Measurements from ENCODE around the gene ESYT3.
"Not testable (repeated sequence)": the region's sequence is repeated elsewhere in the genome, so short reads cannot be mapped to it uniquely, and the experiment has no call there.

The ESYT3 gene

DNA sequence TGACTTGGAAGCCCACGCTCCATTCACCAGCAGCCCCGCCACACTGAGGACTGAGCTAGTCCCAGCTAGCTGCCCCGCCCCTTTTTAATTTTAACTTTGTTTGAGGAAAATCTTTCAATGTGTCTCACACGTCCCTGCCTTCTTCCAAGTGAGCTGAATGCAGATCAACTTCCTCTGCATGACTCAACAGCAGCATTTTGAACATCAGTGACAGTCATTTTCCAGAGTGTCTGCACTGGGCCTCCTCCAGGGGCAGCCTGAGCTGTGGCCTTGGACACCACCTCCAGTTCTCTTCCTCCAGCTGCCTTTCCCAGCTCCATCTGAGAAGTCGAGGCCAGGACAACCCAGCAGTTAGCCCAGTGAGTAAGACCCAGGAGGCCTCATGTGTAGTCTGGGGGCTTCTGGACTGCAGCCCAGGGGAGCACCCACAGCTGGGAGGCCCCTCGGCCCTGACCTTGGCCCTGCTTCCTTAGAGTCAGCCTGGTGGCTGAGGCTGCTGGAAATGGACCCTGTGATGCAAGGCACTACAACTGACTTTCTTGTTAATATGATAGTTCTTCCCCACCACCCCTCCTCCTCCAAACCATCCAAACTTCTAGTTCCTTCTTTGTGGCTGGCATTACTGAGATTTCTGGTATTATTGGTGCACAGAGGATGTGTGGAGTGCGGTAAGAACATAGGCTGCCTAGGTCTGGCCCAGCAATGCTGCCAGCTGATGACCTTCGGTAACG, 21.4 kb upstream of the ESYT3 start:
- no peak for DNase-seq

- DNase-seq, result not testable (repeated sequence)
These were observed 18.2 kb upstream of the ESYT3 start for GRCh38 chr3:138416236-138416635.

GRCh38 chr3:138417559-138417982, 16.8 kb upstream of the ESYT3 start:
- peak; percentile 69 for DNase-seq

DNA sequence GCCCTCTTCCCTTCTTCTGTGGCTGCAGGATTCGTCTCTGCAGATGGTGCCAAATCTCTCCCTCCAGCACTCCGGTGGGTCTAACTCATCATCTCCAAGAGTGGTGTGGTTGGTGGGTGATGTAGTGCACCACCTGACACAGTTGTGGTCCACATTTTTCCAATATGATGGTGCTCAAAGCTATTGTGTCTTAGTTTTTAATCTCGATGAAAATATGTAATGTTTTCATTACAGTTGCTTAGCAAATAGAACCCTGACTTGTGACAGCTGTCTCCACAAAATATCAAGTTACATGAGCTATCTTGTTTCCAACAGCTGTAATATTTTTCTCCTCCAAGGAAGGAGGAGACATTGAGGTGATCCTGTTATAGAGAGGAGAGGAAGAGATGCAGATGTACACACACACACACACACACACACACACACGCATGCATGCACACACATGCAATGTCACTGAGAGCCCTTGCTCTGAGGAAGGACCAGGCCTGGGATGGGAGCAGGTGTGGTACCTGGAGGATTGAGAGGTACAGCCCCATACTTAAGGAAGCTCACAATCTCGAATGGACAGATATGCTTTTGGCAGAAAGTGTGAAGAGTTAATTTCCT, 15.7 kb upstream of the ESYT3 start:
- DNase-seq, result no peak

- DNase-seq, result no peak
These were observed 11.1 kb upstream of the ESYT3 start for GRCh38 chr3:138423316-138423715.

- DNase-seq, result no peak
These were observed 10.1 kb upstream of the ESYT3 start for GRCh38 chr3:138424323-138424722.

DNA sequence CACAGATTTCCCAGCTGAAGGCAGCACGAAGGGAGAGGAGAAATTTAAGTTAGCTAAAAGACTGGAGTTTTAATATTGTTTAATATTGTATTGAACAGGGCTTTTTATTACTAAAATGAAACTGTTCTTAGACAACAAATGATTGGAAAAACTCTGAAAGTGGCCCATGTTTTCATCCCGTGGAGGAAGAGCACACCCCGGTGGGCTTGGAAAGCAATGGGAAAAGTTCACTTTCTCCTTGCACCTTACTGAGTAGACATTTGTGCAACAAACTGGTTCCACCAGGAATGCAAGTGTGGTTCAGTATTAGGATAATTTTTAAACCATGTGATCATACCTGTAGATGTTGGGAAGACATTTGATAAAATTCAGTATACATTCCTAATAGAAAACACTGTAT, 8.2 kb upstream of the ESYT3 start:
- DNase-seq, result no peak

- not testable (repeated sequence) for DNase-seq
These were observed 7.7 kb upstream of the ESYT3 start for GRCh38 chr3:138426754-138427153.

- no peak for DNase-seq
These were observed 4.8 kb upstream of the ESYT3 start for GRCh38 chr3:138429665-138430064.

GRCh38 chr3:138432576-138433240, 1.7 kb upstream of the ESYT3 start:
- no peak for DNase-seq

- DNase-seq, result no peak
These were observed 532 bp upstream of the ESYT3 start for GRCh38 chr3:138433892-138434275.

DNA sequence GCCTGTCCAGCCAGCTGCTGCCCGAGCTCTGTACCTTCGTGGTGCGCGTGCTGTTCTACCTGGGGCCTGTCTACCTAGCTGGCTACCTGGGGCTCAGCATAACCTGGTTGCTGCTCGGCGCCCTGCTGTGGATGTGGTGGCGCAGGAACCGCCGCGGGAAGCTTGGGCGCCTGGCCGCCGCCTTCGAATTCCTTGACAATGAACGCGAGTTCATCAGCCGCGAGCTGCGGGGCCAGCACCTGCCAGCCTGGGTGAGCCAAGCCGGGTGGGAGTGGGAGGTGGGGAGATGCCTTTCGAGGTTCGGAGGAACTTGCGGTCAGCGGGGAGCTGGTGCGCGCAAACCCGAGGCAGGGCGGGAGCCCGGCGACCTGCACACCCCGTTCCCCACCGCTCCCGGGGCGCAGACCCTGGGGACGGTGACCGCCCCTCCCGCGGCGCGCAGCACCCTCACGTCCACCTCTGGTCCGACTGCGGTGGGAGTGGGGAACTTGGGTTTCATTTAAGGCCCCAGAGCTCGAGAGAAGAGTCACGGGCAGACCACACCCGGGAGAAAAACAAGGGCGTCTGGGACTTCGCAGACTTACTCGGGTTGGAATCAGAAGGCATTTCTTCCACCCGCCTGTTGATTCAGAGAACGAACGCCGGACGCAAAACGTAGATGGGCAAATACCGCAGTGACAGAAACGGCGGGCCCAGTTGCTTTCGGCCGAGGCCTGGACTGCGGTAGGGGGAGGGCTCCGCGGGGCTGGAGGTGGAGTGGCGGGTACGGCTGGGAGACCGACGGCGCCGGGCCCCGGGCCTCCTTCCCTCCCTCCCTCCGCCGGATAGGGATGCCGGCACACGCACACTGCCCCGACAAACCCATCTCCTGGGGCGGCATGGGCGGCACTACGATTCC, 708 bp downstream of the ESYT3 start:
- no peak for DNase-seq

DNA sequence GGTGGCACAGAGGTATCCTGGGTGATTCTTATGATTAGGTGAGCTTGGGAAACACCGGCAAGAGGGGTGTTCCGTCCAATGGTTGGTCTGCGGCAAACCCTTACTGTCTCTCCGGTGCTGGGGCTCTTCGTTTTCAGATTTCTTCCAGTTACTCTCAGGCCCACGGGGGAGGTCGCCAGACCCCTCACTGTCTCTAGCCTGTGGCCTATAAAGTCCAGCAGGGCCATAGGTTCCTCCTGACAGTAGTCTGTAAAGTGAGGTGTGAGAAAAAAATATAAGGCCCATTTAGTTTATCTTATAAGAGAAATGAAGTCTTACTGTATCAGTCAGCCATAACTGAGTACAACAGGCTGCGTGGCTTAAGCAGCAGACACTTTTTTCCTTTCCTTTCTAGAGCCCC, 1.4 kb downstream of the ESYT3 start:
- DNase-seq, result no peak

- no peak for DNase-seq
These were observed 2.9 kb downstream of the ESYT3 start for GRCh38 chr3:138437281-138437680.

DNA sequence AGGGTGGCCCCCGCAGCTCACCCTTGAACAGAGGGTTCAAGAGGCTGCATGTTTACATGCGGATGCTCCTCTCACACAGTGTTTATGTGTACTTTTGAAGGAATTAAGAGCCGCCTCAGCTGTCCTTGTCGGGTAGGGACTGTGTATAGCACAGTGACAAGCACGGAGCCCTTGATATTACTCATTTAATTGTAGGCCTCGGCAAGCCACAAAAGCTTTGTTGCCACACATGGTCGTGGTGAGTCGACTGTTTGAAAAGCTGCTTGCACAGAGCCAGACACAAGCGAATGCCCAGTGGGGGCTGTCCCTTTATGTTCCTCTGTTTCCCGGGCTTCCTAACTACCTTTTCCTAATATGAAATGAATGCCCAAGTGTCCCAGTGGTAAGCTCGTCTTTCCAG, 4.5 kb downstream of the ESYT3 start:
- no peak for DNase-seq

DNA sequence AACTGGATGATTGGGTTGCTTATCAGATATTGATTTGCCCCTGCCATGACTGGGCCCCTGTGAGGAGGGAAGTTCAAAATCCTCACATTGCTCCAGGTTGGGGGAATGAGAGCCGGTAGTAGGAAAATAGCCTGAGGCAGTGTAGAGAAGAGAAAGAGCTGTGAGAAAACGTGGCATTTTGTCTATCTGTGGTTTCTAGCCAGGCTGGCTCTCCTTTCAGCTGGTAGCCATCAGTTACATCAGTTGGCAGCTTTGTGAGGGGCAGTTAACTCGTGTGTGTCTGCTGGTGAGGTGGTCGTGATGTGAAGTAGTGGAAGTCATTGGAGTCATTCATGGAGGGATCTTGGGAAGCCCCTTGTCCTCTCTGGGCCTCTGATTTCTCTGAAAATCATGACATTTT, 5.2 kb downstream of the ESYT3 start:
- no peak for DNase-seq

DNA sequence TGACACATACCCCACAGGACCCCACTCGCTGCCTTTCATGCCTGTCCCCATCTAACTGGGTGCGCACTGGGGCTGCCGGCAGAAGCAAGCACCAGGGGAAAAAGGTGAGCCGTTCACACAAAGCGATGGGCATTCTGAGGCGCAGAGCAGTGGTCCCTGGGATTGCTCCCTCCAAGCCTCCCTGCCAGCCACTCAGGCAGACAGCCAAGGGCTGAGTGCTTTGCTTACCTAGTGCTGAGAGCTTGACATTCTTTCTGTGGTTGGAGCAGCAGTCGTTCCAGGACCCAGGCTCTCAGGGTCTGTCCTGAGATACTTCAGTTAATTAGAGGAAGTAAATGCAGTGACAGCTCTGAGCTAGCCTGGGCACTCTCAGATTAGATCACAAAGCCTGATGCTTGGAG, 5.7 kb downstream of the ESYT3 start:
- peak; percentile 96 for DNase-seq

DNA sequence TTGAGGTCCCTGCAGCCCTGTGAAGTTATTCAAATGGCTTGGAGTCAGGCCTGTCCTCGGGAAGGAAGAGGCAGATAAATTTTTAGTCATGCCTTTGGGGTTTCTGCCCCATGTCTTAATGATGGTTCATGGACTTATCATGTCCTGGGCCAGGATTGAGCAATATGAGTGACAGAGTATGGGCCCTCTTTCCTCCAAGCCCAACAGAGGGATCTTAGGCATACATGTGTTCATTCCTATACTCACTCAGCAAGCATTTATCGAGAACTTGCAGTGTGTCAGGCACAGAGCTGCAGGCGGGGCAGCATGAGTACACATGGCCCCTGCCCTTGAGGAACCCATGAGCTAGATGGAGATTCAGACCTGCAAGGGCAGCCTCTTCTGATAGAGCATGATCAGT, 6.2 kb downstream of the ESYT3 start:
- no peak for DNase-seq

- DNase-seq, result no peak
These were observed 6.8 kb downstream of the ESYT3 start for GRCh38 chr3:138441256-138441655.

DNA sequence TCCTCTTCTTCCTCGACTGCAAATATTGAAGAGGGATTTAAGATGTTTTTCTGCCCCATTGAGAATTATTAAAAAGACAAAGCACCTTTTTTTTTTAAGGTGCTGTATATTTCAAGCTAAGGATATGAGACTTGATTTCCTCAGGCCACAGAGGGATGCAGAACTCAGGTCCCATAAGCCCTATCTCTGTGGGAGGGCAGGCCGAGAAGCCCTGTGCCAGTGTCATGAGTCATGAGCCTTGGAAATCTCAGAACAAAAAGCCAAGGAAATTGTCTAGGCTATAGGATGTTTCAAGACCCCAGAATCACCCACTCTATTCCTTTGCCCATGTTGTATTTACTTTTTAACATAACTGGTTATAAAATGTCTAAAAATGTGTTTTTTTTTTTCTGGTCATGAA, 7.3 kb downstream of the ESYT3 start:
- DNase-seq, result no peak

- DNase-seq, result no peak
These were observed 8.0 kb downstream of the ESYT3 start for GRCh38 chr3:138442433-138442832.

DNA sequence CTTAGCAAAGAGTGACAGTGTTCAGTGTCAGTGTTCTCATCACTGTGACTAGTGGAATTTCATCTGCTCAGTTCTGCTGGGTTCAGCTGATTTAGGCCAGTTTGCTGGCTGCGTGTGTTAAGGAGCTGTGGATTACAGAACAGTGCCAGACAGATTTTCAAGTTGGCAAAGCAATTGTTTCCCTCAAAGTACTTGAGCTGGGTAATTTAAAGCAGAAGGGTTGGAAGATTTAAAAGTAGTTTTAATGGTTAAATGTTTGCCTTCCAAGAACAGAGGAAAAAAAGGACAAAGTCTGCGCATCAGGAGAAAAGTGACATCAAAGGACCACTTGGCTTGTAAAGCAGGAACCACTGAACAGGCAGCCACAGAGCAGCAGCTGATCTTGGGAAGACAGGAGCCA, 8.7 kb downstream of the ESYT3 start:
- DNase-seq, result peak; percentile 54
